Sigmoid colon (tissue), 3 donors: ENCODE measurements around the gene SLC35G1.

ENCODE experiments used
- CTCF ChIP-seq, 4 experiments: fragments of 450-650 bp in 3 of 4; fragments of 200-600 bp in 1 of 4; IDR thresholded peaks; one replicate each; pipeline ENCODE4 v1.5.1; 2016 to 2019; ENCODE audit warnings: antibody characterized with exemption in 4 of 4, mild to moderate bottlenecking in 3 of 4, moderate library complexity in 2 of 4
- POLR2A ChIP-seq, 2 donors: fragments of 450-650 bp; IDR thresholded peaks; one replicate each; pipeline ENCODE4 v1.6.1; 2016; ENCODE audit warnings: antibody characterized with exemption in 2 of 2, mild to moderate bottlenecking in 2 of 2, moderate library complexity in 2 of 2

- no peak for TF ChIP-seq CTCF (IDR thresholded peaks at IDR 0.05)
- no peak for TF ChIP-seq POLR2A (IDR thresholded peaks at IDR 0.05)
These were observed 5.3 kb downstream of the SLC35G1 start for GRCh38 chr10:93899109-93899508.
